IPS-NIHi11 (cell line): ENCODE measurements around the gene IGFBPL1.
A peak's percentile ranks its signal among the peaks of the same experiment; 100 is the strongest.
"Not testable (repeated sequence)": the region's sequence is repeated elsewhere in the genome, so short reads cannot be mapped to it uniquely, and the experiment has no call there.

Experiments used
- DNase-seq: peaks from one replicate; pipeline ENCODE4 v3.0.0; 2012; ENCODE audit warnings: mixed read lengths, low spot score

IGFBPL1 gene

DNA sequence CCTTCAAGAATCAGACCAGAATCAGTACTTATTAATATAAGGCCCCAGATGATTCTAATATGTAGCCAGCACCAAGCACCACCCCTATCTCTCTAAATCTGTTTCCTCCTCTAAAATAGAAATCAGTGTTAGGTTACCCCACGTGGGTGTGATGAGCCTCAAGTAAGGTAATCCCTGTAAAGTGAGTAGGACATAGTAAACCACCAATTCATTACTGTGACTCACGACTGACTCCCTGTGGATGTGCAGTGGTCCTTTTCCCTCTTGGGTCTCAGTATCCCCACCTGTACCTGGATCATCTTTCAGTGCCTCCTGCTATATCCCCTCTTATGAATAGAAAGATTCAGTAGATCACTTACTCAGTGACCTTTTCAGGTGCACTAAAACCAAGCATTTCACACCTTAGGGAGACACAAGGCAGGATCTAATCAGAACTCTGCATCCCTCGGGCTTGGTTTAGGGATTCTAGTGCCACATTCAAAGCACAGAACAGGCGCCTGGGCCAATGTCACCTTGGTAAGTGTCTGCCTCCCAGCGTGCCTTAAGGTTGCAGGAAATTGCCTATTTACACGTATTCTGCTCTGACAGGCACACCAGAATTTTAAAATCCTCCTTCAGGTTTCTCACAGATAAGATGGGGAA lies 43.9 kb downstream of the IGFBPL1 start:
- no peak for DNase-seq

DNA sequence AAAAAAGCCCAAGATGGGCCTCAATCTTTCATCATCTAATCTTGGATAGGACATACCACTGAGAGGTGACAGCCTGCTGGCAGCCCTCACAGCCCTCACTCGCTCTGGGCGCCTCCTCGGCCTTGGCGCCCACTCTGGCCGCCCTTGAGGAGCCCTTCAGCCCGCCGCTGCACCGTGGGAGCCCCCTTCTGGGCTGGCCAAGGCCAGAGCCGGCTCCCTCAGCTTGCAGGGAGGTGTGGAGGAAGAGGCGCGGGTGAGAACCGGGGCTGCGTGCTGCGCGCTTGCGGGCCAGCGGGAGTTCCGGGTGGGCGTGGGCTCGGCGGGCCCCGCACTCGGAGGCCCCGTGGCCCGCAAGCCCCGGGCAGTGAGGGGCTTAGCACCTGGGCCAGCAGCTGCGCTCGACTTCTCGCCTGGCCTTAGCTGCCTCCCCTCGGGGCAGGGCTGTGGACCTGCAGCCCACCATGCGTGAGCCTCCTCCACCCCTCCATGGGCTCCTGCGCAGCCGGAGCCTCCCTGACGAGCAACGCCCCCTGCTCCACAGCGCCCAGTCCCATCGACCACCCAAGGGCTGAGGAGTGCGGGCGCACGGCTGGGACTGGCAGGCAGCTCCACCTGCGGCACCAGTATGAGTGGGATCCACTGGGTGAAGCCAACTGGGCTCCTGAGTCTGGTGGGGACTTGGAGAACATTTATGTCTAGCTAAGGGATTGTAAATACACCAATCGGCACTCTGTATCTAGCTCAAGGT lies 46.7 kb downstream of the IGFBPL1 start:
- DNase-seq, result not testable (repeated sequence)

DNA sequence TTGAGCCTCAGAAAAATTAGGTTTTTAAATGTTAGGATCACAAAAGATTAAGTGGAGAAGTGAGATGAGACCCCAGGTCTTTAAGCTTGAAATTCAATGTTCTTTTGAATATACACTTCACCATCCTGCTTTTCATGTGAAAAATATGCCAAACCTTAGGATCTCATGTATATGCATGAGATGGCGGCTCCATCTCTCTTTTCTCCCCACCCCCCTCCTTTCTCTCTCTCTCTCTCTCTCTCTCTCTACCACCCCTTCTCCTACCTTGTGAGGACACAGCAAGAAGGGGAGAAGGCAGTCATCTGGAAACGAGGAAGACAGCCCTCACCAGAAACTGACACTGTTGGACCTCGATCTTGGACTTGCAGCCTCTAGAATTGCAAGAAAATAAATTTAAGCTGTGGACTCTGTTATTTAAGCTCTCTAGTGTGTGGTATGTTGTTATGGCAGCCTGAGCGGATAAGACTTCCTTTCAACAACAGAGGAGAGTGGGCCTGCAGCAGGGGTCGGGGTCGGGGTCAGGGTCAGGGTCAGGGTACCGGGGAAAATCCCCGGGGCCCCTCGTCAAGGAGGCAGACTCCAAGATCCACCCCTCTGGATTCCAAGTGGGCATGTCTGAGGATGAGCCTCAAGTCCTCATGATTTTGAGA lies 48.1 kb downstream of the IGFBPL1 start:
- no peak for DNase-seq

DNA sequence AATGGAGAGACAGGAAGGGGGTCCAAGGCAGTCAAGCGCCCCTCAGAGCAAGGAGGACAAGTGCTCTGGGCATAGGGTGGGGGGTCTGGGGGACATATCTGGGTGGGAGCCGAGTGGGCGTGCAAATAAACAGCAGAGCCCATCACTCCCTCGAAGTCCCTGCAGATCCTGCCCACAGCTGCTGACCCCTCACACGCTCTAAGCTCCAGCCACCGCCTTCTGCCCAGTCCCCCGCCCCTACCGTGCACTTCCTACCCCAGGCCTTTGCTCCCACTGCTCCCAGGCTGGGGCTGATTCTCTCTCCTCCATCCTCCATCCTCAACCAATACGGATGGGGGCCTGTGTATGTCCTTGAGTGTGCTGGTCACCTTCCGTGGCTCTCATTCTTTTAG lies 48.7 kb downstream of the IGFBPL1 start:
- DNase-seq, result no peak

DNA sequence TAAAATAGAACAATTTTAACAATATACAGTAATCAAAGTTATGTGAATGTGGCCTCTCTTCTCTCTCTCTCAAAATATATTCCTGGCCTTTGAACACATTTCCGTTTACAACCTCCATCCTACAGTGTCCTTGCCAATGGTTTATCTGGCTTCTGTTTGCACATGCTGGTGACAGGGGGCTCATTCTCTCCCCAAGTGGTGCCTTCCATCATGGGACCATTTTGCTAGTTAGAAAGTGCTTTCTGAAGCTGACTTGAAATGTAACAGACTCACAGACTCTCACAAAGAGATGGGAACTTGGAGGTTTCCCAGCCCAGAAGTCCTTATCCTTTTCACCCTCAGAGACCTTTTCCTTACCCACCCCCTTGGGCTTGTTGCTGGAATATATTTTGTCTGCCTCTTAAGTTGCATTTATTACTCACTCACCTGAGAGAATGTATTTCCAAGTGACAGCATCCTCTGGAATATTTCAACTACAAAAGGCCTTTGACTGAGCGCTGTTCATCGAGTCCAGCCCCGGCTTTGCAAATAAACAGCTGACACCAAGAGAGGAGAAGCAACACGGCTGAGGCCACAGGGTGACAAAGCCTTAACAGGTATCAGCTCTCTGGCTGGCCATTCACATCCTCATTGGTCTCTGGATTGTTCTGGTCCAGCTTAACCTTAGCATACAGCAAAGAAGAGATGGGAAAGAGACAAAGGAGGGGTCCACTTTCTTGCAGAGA lies 49.2 kb downstream of the IGFBPL1 start:
- DNase-seq, result no peak

DNA sequence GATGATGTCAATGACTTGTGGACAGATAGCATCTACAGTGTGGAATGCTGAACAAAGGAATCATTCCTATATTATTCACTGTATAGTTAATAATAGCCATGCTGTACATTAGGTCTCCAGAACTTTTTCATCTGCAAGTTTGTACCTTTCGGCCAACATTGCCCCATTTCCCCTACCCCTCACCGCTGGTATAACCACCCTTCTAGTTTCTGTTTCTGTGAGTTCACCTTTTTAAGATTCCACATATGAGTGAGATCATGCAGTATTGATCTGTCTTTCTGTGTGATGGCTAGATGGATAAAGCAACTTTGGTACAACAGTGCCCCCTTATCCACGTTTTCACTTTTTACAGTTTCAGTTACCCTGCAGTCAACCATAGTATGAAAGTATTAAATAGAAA lies 50.6 kb downstream of the IGFBPL1 start:
- DNase-seq, result no peak

DNA sequence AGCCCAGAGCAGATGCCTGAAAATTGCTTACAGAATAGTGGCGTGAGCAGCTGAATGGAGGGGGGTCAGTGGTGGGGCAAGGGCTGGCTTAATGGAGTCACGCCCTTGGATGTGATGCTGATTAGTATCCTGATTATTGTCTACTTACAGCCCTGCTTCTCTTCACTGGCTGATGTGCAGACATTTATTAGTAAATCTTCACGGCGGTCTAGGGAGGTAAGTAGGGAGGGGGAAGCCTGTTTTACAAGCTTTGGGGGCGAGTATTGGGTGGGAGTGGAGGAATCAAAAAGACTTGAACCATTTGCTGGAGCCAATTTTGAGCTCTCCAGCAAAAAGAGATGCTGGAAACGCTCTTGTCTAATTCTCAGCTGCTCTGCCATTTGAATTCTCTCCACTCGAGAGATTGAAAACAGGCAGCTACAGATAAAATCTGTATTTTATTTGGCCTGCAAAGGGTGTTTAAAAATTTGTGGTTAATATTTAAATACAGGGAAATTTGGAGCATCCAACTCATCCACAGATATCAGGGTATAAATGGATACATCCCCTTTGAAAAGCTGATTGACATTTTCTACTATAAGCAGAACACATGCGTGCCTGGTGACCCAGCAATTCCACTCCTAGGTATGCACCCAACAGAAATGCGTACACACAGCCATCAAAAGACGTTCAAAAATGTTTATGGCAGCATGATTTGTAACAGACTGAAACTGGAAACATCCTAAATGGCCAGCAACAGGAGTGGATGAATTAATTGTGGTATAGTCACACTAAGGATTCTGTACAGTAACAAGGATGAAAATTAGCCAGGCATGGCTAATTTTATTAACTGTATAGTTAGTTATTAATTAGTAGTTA lies 51.3 kb downstream of the IGFBPL1 start:
- no peak for DNase-seq

DNA sequence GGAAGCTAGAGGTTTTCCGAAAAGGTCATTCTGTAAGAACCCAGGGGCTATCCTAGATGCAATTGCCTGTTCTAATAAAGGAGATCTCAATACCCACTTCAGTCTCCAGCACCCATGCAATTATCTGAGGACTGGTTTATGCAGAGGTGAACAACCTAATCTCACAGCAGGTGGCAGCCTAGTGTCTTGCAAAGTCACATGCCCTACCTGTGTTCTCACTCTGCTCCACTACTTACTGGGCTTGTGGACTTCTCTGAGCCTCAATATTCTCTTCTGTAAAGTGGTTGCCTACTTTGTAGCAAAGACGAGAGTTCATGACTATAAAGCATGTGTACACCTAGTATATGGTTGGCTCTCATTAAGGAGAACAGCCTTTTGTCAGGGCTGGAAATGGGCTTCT lies 52.8 kb downstream of the IGFBPL1 start:
- DNase-seq, result no peak

DNA sequence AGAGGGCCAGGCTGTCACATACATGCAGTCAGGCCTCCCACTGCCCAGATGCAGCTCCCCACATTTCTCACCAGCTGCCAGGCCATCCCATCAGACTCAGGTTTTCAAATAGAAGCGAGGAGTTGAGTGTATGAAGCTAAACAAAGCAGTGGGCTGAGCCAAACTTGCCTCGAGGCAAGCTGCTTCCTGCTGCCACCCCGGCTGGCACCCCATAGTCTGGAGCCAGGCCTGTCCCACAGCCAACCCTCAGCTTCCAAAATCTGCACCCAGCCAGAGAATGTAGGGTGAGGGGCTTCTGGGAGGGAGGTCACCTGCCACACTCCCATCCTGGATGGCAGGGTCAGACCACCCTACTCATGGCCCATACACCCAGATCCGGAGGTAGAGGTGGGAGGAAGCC lies 54.1 kb downstream of the IGFBPL1 start:
- DNase-seq, result no peak

DNA sequence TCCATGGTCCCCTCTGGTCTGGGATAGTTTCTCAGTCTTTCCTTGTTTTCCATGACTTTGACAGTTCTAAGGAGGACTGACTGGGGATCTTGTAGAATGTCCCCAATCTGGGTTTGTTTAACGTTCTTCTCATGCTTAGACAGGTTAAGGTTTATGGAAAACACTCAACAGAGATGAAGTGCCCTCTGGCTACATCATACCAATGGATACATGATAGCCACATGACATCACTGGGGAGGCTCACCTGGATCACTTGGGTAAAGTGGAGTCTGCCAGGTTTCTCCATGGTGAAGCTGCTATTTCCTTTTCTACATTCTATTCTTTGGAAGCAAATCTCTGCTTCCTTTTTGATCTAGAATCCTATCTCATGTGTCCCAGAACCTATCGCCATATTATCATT lies 55.5 kb downstream of the IGFBPL1 start:
- no peak for DNase-seq

DNA sequence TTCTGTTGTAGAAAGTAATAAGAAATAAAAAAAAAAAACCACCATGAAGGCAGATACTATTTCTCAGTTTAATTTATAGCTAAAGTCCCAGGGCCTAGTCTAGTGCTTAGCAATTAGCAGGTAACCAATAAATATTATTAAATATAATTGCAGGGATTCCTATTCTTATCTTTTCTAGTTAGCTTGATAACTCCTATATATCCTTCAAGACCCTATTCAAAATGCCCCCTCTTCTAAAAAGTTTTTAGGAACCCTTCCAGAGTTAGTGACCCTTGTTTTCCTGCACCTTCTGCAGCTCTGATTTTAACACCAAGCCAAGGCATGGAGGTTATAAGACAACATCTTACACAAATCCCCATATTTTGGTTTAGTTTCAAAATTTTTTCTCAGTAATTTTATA lies 56.4 kb downstream of the IGFBPL1 start:
- DNase-seq, result no peak

DNA sequence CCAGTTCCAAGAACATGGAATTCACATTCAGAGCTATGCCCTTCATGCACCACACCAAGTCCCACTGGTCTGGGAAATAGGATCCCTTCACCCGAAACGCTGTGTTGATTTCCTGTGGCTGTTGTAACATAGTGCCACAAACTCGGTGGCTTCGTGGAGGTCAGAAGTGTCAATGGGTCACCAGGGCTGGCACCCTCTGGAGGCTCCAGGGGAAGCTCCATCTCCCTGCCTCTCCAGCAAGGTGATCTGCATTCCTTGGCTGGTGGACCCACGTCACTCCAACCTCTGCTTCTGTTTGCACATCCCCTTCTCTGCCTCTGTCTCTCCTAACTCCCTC lies 60.7 kb downstream of the IGFBPL1 start:
- no peak for DNase-seq

DNA sequence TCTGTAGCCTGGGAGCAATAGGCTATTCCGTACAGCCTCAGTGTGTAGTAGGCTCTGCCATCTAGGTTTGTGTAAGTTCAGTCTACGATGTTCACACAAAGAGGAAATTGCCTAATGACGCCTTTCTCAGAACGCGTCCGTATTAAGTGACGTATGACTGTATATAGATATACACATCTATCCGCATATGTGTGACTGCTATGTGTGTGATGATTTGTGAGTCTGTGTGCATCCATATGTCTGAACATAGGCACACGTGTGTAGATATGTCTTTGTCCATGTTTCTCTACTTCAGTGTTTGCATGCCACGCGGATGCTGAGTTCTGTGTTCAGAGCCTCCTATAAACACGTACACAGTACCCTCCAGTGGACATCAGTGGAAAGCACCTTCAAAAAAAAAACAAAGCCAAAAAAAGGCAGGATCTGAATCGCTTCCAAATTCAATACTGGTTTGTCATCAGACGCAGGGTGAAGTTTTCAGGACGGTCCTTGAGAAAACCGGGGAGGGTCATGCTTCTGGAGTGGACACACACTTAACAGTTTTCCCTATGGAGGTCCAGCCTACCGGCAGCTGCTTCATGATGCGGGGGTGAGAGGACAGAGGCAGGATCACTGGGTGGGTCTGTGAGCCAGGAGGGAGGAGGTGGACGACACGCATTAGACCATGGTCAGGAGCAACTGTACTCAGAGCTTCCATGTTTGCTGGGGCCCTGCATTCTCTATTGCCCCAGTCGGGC lies 61.2 kb downstream of the IGFBPL1 start:
- DNase-seq, result peak; percentile 44

DNA sequence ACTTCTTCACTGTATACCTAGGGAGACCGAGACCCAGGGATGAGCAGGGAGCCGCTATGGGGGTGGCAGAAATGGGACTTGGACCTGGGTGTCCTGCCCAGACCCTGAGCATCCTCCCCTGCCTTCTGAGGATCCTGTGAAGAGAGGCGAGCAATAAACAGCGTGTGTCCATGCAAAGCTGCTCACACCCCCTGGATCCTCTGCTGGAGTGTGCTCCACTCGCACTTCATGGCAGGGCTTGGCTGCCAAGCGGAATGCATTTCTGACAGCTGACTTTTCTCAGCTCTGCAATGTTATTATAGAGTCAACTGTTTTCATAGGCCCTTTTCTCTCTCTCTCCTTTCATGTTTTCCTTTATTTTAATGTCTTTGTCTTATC lies 62.8 kb downstream of the IGFBPL1 start:
- DNase-seq, result no peak

DNA sequence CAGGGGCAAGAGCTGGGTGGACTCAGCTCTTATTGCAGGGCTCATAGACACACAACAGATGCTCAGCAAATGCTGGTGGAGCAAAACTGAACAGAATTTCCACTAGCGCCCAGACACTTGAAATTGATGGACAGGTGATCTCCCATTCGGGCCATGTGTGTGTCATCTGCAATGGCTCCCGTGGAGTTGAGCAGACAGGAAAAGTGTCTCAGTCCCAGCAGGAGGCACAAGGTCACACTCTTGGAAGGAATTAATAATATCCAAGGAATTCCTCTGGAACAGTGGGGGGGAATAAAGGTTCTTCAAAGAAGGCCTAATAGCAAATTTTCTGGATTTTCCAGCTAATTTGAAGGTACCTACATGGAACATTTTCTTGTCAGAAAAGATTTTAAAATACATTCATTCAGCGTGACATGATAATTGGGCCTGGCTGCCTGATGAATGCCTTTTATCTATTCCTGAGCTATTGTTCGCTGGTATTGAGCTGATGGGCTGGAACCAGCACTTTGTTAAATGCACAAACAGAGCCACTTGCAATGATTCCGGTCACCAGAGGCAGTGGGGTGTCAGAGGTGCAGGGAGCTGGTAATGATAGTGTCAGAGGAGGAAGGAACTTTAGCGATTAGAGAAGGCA lies 63.3 kb downstream of the IGFBPL1 start:
- DNase-seq, result no peak

DNA sequence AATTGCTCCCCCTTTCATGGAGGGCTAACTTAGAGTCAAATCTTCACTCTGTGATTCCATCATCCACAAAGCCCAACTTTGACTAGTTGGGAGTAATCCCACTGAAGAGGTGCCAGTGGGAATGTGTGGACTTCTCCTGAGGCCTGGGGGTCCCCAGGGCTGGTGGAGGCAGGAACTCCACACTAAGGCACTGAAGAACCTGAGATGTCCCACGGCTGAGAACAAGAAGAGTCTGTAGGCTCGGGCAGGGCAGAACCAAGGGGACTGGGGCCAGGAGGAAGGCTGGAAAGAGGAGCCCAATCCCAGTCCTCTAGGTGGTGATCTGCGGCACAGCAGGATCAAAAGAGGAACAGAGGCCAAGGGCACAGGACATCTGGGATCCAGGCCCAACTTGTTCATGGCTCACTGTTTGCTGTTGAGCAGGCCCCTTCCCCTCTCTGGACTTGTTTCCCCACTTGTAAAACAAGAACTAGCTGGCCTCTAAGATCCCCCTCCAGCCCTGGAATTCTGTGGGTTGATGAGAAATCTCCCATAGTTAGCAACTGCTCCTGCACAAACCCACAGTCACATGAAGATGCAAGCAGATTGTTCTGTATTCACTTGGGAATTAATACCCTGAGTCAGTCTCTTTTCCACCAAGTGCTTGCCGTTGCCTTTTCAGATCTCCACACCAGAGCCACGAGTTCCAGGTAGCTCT lies 64.4 kb downstream of the IGFBPL1 start:
- no peak for DNase-seq

DNA sequence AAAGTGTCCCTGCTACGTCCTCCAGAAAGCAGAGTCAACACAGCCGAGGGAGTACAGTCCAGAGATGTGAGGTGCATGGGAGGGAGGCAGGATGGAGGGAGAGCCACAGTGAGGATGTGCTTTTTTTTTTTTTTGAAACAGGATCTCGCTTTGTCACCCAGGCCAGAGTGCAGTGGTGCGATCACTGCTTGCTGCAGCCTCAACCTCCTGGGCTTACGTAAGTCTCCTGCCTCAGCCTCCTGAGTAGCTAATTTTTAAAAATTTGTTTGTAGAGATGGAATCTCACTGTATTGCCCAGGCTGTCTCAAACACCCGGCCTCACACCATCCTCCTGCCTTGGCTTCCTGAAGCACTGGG lies 65.0 kb downstream of the IGFBPL1 start:
- DNase-seq, result no peak

DNA sequence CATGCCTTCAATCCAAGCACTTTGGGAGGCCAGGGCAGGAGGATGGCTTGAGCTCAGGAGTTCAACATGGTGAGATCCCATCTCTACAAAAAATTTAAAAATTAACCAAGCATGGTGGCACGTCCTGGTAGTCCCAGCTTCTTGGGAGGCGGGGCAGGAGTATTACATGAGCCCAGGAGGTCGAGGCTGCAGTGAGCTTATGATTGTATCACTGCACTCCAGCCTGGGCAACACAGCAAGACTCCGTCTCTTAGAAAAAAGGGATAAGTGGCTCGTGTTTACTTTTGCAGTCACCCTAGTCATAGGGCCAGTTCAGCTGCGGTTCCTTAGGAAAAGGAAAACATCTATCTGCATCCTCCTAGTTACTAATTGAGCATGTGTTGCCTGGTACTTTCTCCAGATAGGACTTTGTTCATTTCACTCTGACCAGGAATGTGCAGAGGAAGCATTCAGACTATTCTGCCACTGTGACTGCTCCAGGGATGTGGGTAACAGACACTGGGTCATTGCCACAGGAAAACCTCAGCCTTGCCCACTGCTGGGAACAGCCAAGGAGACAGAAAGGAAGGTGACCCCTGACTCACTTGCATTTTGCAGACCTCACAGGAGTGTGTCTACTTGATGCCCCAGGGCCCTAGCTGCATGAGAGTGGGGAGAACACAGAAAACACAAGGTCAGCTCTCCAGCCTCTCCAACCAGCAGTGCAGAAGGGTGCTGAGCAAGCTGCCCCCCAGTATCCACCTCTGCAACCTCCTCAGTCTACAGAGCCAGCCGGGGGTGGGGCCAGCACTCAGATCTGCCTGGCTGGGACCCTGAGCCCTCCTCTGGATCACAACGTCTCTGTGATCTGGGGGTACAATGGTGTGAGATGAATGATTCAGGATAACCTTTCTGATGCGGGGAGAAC lies 65.6 kb downstream of the IGFBPL1 start:
- no peak for DNase-seq
